NCI-H1092 treated with DMSO at 0.1 percent for 48 hours (cell line): Measurements from ENCODE around the gene ALG1L2.
"Not testable (repeated sequence)": the region's sequence is repeated elsewhere in the genome, so short reads cannot be mapped to it uniquely, and the experiment has no call there.

Experiments used
- DNase-seq: peaks from one replicate; lab custom pipeline; 2025; lab: John Stamatoyannopoulos, UW

The ALG1L2 gene

GRCh38 chr3:130081351-130081881 is at the start of gene ALG1L2:
Gene ALG1L2, plus strand, starts transcription at chr3:130081831. Its CDS starts 186 bp downstream, at chr3:130082017.
- no peak for DNase-seq

- not testable (repeated sequence) for DNase-seq
Measured at GRCh38 chr3:130037126-130037815, 44.4 kb upstream of the ALG1L2 start.

GRCh38 chr3:130042736-130043135 is 38.9 kb upstream of the ALG1L2 start:
- DNase-seq = not testable (repeated sequence)

GRCh38 chr3:130043658-130044057 is 38.0 kb upstream of the ALG1L2 start:
- not testable (repeated sequence) for DNase-seq

- DNase-seq = no peak
Measured at GRCh38 chr3:130044370-130044769, 37.3 kb upstream of the ALG1L2 start.

GRCh38 chr3:130048726-130049125 is 32.9 kb upstream of the ALG1L2 start:
- no peak for DNase-seq

- DNase-seq = not testable (repeated sequence)
Measured at GRCh38 chr3:130052366-130052765, 29.3 kb upstream of the ALG1L2 start.

GRCh38 chr3:130052965-130053364 is 28.7 kb upstream of the ALG1L2 start:
- not testable (repeated sequence) for DNase-seq

- DNase-seq = not testable (repeated sequence)
Measured at GRCh38 chr3:130057536-130058266, 23.9 kb upstream of the ALG1L2 start.

- DNase-seq = not testable (repeated sequence)
Measured at GRCh38 chr3:130058267-130058657, 23.4 kb upstream of the ALG1L2 start.

- not testable (repeated sequence) for DNase-seq
Measured at GRCh38 chr3:130058716-130059115, 22.9 kb upstream of the ALG1L2 start.

- not testable (repeated sequence) for DNase-seq
Measured at GRCh38 chr3:130059162-130059561, 22.5 kb upstream of the ALG1L2 start.

- no peak for DNase-seq
Measured at GRCh38 chr3:130073582-130073981, 8.0 kb upstream of the ALG1L2 start.

- no peak for DNase-seq
Measured at GRCh38 chr3:130077636-130078035, 4.0 kb upstream of the ALG1L2 start.

- DNase-seq = not testable (repeated sequence)
Measured at GRCh38 chr3:130083363-130084090, 1.9 kb downstream of the ALG1L2 start.

- DNase-seq = no peak
Measured at GRCh38 chr3:130084436-130084980, 2.9 kb downstream of the ALG1L2 start.

GRCh38 chr3:130085881-130086280 is 4.2 kb downstream of the ALG1L2 start:
- DNase-seq = no peak

- not testable (repeated sequence) for DNase-seq
Measured at GRCh38 chr3:130086628-130087027, 5.0 kb downstream of the ALG1L2 start.

- DNase-seq = no peak
Measured at GRCh38 chr3:130088061-130088460, 6.4 kb downstream of the ALG1L2 start.

- not testable (repeated sequence) for DNase-seq
Measured at GRCh38 chr3:130090681-130091080, 9.1 kb downstream of the ALG1L2 start.

- no peak for DNase-seq
Measured at GRCh38 chr3:130091958-130092357, 10.3 kb downstream of the ALG1L2 start.
